AG08396 (cell line): ENCODE results near the gene SCAF8.
"Not testable (repeated sequence)": the region's sequence is repeated elsewhere in the genome, so short reads cannot be mapped to it uniquely, and the experiment has no call there.

Source experiments
- DNase-seq: peaks from one replicate; pipeline ENCODE4 v3.0.0; 2012; ENCODE audit warnings: low spot score, mixed read lengths

SCAF8 gene

DNA sequence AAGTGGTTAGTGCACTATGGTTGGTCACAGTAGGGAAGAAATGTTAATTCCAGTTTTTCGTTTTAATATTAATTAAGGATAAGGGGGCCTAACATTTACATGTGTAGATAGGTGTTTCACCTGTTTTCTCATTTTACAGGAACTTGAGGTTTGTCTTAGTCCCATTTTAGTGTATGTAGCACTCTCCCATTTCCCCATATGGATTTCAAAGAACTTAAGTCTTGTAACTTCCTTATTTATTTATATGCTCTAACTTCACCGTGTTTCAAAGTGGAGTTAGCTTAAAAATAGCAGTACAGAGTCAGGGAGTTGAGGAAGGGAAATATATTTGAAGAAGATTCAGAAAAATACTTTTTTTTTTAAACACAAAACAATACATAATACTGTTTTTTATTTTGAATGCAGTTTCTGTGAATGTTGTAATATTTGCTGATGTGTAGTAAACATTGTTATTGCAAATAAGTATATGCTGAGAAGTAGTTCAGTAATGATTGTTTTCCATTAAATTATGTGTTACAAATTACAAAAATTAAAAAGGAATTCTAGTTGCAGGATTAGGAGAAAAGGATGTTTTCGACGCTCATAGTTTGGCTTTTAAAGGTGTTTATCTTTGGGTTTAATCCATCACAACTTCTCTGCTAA lies 3.5 kb downstream of the SCAF8 start:
- DNase-seq, result no peak

GRCh38 chr6:154737424-154737823 lies 4.2 kb downstream of the SCAF8 start:
- no peak for DNase-seq

GRCh38 chr6:154738551-154738961 lies 5.3 kb downstream of the SCAF8 start:
- DNase-seq, result no peak

GRCh38 chr6:154740658-154741057 lies 7.4 kb downstream of the SCAF8 start:
- DNase-seq, result no peak

DNA sequence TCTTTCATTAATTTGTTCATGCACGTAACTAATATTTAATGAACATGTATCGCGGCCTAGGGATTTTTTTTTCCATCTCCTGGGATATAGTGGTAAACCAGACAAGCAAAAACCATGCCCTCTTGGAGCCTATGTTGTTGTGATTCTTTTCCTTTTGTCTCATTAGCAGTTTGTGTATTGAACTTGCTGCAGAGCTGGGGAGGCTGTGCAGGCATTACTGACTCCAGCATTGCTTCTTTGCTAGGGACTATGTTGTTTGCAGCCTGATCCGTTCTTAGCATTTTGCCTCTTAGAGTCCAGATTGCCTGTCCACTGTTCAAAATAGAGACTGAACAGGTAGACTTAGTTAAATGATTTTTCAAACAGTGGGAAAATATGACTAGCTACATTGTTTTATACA lies 9.7 kb downstream of the SCAF8 start:
- no peak for DNase-seq

DNA sequence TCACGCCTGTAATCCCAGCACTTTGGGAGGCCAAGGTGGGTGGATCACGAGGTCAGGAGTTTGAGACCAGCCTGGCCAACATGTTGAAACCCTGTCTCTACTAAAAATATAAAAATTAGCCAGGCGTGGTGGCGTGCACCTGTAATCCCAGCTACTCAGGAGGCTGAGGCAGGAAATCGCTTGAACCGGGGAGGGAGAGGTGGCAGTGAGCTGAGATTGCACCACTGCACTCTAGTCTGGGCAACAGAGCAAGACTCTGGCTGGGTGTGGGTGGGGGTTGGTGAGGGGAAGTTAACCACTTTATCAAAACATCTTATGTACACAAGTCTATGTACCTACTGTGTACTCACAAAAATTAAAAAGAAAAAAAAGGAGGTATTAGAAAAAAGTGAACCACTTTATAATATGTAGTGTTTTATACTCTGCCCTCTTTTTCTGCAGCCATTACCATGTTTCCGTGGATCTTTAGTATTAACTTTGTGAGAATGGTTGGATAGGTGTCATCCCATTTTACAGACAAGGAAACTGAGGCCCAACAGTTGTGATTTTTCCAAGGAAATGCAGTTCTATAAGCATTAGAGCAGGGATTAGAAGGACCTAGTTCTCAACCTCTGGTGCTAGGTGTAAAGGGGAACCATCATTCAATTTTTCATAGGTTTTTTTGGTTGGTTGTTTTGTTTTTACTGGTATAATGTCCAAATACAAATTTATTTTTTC lies 11.0 kb downstream of the SCAF8 start:
- DNase-seq, result not testable (repeated sequence)

DNA sequence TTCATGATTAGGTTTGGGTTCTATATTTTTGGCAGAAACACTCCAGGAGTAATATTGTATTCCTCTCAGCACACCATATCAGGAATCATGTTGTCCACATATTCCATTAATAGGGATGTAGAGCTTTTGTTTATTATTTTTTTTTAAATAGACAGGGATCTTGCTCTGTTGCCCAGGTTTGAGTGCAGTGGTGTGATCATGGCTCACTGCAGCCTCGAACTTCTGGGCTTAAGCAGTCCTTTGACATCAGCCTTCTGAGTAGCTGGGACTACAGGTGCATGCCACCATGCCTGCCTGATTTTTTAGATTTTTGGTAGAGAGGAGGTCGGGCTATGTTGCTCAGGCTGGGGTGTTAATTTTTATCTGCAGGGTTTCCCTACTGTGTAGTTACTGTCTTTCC lies 12.0 kb downstream of the SCAF8 start:
- no peak for DNase-seq

DNA sequence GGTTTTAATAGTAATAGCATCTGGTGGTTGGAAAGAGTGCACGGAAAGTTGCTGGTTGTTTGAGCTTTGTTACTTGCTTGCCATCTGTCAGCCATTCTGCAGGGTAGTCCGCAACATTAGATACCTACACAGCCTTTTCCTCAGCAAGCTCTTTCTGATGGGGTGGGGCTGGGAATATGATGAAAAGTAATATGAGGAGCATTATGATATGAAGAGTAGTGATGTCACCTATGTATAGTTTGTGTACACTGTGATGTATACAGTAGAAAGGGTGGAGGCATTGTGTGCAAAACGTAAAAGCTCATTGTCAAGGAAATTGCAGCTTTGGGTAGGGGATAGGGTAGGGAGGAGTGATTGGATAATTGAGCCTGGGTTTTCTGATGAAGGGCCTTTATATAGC lies 16.1 kb downstream of the SCAF8 start:
- DNase-seq, result no peak

GRCh38 chr6:154751011-154751800 lies 18.0 kb downstream of the SCAF8 start:
- no peak for DNase-seq

- DNase-seq, result no peak
Observed at GRCh38 chr6:154752022-154752421, 18.8 kb downstream of the SCAF8 start.

DNA sequence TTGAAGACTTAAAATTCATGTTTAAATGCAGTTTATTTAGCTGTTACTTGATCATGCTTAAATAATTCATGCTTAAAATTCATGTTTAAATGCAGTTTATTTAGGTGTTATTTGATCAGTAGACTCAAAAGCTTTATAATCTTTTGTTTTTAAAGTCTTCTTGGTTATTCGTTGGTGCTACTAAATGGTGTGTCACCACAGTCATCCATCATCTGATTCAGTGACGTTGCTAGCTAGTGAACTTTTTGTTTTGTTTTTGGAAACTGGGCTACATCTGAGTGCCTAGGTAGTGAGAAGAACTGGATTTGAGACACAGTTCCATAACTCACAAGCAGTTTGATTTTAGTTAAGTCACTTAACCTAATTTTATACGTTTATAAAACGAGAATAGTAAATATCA lies 20.9 kb downstream of the SCAF8 start:
- DNase-seq, result peak; percentile 24

DNA sequence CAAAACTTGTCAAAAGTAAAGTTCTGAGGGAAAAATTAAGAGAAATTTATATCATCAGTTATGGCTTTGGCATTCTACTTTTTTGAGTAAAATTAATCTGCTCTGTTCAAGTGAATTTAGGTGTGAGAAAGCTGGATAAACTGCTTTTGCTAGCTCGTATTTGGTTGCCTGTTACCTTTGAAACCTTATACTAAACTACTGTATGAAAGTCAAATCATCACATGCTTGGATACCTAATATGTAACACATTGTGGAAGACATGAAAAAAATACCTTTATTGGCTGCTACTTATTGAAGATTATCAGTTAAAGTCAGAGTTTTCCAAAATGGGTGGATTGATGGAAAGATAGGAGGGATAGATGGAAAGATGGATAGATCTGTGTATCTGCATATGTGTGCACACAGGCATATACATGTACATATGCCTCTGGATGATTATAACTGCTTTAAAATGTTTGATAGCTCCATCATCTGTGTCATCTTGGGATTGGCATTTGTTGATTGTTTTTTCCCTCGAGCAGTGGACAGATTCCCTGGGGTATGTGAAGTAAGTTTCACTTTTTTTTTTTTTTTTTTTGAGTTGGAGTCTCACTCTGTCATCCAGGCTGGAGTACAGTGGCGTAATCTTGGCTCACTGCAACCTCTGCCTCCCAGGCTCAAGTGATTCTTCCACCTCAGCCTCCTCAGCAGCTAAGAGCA lies 24.3 kb downstream of the SCAF8 start:
- DNase-seq, result no peak

DNA sequence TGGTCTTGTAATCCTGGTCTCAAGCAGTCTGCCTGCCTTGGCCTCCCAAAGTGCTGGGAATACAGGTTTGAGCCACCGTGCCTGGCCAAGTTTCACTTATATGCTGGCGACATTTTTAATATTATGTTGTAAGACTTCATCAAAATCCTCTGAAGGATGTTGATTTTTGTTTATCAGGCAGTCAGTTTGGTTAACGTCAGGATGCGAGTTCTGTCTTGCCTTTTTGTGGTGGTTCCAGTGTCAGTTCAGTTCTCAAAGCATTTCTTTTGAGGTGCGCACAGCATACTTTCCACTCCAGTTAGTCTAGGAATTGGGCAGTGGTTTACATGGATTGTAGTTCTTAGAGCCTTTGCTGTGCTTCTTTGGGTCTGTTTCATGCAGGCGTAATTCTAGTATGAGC lies 24.9 kb downstream of the SCAF8 start:
- no peak for DNase-seq

GRCh38 chr6:154763650-154764049 lies 30.4 kb downstream of the SCAF8 start:
- DNase-seq, result no peak

DNA sequence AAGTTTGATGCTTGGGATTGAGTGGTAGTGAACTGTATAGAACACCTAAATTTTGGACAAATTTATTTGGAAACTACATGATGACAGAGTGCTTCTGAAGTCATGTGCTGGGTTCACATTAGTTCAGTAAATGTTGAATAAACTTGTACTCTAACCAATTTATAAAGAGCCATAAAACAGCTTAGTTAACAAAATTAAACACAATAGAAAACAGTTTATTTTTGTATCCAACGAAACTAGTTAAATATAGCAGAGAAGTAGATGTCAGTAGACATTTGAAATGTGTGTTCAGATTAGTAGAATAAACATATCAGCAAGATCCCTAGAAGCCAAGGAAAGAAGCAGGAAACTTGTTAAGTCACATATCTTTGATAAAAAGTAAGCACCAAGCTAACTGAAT lies 32.1 kb downstream of the SCAF8 start:
- DNase-seq, result no peak

GRCh38 chr6:154766288-154766687 lies 33.1 kb downstream of the SCAF8 start:
- no peak for DNase-seq

GRCh38 chr6:154767003-154767723 lies 33.9 kb downstream of the SCAF8 start:
- no peak for DNase-seq

DNA sequence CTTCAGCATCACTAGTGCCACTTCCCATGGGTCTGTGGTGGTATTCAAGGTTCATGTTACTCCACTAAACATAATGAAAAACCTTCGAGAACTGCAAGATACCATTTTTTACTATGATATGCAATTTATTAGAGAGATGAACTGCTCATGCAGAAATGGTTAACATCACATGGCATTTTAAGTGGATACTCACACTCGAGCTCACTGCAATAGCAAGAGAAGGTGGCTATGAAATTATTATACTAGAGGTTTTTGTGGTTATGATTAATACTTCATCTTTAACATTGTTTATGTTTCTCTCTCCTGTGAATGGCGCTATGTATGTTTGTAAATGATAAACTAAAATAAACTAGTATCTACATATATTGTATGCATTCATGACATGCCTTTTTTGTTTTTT lies 35.1 kb downstream of the SCAF8 start:
- no peak for DNase-seq

- no peak for DNase-seq
Observed at GRCh38 chr6:154773610-154774089, 40.4 kb downstream of the SCAF8 start.

DNA sequence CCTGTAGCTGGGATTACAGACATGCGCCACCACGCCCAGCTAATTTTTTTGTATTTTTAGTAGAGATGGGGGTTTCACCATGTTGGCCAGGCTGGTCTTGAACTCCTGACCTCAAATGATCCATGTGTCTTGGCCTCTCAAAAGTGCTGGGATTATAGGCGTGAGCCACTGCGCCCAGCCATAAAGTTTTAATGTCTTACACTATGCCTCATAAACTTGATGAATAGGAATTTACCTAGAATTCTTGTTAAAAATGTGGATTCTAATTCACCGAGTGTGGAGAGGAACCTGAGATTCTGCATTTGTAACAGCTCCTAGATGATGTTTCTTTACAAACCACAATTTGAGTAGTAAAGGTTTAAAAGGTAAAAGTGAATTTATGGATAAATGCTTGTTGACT lies 45.9 kb downstream of the SCAF8 start:
- DNase-seq, result not testable (repeated sequence)

DNA sequence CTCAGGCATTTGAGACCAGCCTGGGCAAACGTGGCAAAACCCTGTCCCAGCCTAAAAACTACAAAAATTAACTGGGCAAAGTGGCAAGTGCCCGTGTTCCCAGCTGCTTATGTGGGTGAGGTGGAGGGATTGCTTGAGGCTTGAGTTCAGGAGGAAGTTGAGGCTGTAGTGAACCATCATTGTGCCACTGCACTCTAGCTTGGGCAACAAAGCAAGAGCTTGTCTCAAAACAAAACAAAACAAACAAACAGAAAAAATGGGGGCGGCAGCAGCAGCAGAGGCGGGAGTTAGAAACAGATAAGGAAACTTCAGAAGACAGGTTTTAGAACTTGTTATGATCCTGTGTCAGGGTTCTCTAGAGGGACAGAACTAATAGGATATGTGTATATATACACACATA lies 49.0 kb downstream of the SCAF8 start:
- no peak for DNase-seq

GRCh38 chr6:154783229-154783628 lies 50.0 kb downstream of the SCAF8 start:
- no peak for DNase-seq
